ENCODE data around the gene APC2.

The APC2 gene

DNA sequence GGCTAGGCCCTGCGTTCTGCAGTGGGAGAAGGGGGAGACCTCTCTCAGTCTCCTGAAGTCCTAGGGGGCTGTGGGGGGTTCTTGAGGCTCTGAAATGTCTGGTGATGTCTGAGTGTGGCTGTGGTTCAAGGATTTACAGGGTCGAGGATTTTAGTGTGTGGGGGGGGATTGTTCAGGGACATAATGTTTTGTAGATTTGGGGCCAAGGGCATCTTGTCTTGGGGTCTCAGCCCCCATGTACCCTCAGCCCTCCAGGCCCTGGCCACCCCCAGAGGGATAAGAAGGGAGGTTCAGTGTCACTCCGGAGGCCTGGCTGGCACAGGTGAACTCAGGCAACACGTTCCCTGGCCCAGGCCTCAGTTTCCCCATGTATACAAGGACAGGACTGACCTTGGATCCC lies 2.4 kb upstream of the APC2 start:
- DNase-seq = no peak

DNA sequence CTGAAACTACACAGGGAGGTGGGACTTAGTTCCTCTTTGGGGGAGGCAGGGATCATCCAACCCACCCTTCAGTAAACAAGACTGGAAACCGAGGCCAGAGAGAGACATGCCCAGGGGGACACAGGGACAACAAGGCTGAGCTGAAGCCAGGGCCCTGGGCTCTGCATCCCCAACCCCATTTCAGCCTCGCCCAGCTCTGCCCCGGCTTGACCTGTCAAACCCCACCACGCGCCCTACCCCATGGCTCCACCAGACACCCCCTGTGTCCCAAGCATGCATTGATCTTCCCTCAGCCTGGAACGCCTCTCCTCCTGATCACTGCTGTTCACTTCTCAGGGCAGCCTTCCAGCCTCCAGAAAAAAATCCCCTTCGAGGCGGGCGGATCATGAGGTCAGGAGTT lies 2.0 kb upstream of the APC2 start:
- DNase-seq = no peak

DNA sequence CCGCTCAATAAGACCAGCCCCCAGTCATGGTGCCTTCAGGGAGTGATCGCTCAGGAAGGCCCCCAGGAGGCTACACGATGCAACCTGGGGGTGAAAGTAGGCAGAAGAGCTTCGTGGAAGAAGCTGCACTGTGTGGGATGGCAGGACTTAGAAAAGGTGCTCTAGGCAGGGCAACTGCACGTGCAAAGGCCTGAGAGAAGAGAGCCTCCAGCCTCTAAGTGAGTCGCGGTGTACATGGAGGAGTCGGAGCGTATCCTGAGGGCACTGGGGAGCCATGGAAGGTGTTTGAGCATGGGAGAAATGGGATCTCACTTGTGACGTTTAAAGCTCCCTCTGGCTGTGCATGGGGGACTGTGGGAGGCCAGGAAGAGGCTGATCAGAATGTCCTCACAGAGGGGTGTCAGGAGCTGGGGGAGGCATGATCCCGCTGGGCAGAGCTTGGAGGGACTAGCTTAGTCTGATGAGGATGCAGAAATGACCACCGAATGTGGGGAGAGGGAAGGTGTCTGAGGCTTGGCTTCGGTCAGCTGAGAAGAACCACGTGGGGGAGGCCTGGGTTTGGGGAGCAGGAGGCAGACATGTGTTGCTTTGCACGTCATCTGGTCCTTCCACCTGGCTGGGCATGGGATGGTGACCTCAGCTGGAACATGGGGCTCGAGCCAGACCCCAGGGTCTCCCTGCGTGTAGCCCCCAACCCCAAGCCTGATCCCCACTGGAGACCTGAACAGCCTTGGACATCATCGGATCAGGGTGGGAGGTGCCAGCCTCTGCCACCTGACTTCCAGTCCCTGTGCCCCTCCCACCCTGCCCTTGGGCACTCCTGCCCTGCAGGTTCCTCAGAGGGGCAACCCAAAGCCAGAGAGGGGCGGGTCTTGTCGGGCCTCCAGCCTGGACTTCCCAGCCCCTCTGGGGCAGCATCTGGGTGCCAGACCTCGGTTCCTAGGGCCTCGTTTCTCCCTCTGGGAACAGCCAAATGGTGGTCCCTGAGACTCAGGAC lies 1.1 kb downstream of the APC2 start:
- no peak for DNase-seq

DNA sequence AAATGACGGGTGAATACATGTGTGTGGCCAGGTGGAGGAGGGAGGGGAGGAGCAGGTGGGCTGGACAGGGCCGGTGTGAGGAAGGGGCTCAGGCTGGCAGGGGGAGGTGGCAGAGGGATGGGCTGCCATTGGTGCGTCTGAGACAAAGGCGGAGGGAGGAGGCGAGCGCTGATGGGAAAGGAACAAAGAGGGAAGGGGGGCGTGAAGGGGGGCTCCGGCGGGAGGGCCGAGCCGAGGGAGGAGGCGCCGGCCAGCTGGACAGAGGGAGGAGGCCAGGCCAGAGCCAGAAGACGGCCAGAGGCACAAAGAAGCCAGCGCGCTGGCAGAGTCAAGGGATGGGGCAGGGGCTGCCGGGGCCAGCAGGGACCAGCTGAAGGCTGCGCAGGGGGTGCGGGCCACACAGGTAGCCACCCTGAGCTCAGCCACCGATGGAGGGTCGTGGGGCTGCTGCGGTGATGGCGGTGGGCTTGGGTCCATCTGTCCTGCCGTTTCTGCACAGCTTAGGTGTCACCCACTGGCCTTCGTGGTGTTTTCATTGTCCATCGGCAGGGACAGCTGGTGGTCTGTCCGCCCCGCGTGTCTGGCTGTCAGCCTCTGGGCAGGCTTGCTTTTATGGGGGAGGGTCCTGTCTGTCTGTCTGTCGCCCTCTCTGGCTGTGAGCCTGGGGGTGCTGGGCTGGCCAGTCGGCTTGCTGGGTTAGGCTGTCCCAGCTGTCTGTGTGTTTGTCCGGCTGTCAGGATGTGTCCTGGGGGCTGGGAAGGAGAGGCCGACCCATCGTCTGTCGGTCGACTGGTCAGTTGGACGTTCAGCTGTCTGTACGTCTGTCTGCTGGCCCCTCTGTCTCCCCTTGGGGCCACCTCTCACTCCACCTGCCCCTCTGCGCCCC lies 2.2 kb downstream of the APC2 start:
- DNase-seq = no peak

DNA sequence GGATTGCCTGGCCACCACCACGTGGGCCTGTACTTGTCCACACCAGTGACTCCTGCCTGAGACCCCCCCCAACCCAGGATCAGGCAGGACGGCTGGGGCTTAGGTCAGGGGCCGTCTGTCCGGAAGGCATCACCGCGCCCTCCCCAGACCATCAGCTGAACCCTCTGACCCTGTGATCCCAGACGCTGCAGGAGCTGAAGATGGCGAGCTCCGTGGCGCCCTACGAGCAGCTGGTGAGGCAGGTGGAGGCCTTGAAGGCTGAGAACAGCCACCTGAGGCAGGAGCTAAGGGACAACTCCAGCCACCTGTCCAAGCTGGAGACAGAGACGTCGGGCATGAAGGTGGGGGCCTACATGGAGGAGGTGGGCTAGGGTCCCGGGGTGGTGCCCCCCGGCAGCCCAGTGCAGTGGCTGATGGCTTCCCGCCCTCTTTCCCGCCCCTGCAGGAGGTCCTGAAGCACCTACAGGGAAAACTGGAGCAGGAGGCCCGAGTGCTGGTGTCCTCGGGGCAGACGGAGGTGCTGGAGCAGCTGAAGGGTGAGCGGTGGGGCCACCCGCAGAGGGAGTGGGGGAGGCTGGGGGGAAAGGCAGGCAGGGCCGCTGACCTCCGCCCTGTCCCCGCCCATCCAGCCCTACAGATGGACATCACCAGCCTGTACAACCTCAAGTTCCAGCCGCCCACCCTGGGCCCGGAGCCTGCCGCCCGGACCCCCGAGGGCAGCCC lies 3.0 kb downstream of the APC2 start:
- no peak for DNase-seq

DNA sequence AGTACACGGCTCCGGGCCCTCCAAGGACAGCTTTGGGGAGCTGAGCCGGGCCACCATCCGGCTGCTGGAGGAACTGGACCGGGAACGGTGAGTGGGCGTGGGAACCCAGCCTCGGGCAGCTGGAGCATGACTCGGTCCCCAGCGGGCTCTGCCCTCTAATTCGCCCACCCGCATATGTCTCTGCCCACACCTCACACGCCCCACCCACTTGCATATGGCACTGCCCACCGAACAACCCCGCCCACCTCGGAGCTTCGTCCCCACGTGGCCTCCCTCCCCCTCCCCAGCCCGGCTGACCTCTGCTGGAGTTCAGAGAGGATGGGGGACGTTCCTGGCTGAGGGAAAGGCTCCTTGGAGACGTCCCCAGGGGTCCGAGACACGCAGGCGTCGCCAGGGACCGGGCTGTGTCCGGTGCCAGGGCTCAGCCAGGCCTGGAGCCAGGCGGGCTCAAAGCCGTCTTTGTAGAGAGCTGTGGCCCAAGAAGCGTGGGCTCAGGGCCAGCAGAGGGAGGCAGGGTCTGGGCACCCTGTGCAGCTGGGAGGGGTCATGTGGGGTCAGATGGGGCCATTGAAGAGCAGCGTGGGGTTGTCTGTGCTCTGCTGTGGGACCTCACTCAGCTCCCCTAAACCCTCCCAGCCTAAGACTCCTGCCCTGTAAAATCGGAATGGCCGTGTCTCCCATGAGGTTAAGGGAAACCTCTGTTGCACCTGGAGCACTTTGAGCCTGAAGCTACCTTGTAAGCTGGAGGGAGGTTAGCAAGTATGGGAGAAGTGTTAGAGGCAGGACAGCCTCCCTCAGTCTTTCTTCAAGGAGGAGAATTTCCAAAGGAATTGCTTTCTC lies 3.8 kb downstream of the APC2 start:
- DNase-seq = no peak

DNA sequence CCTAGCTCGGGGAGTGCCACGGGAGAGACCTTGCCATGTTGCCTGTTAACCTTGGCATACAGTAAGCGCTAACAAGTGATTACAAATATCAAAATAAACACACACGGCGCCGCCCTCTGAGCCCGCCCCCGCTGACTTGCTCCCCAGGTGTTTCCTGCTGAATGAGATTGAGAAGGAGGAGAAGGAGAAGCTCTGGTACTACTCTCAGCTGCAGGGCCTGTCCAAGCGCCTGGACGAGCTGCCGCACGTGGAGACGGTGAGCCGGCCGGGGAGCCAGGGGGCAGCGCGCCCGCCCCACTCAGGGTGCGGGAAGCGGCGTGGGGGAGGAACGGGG lies 5.0 kb downstream of the APC2 start:
- DNase-seq = no peak

DNA sequence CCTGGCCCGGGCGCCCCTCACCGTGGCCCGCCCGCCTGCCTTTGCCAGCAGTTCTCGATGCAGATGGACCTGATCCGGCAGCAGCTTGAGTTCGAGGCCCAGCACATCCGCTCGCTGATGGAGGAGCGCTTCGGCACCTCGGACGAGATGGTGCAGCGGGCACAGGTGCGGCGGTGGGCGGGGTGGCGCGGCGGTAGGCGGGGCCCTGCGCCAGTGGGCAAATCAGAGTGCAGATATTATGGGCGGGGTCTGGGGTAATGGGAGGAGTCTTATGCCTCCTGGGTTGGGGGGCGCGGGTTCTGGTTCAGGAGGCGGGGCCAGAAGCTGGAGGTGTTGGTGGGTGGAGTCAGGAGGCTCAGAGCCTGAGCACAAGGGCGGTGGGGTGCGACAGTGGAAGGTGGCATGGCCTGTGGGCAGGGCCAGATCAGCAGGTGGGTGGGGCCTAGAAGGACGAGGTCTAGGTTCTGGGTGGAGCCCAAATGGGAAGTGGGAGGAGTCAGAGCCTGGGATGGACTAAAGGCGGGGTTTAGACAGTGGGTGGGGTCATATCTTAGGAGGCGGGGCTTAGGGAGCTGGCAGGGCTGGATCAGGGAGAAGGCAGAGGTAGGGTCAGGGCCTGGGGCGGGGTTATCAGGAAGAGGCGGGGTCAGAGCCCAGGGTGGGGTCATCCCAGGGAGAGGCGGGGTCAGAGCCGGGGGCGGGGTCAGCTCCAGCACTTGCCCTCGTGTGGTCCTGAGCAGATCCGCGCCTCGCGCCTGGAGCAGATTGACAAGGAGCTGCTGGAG lies 5.6 kb downstream of the APC2 start:
- no peak for DNase-seq

DNA sequence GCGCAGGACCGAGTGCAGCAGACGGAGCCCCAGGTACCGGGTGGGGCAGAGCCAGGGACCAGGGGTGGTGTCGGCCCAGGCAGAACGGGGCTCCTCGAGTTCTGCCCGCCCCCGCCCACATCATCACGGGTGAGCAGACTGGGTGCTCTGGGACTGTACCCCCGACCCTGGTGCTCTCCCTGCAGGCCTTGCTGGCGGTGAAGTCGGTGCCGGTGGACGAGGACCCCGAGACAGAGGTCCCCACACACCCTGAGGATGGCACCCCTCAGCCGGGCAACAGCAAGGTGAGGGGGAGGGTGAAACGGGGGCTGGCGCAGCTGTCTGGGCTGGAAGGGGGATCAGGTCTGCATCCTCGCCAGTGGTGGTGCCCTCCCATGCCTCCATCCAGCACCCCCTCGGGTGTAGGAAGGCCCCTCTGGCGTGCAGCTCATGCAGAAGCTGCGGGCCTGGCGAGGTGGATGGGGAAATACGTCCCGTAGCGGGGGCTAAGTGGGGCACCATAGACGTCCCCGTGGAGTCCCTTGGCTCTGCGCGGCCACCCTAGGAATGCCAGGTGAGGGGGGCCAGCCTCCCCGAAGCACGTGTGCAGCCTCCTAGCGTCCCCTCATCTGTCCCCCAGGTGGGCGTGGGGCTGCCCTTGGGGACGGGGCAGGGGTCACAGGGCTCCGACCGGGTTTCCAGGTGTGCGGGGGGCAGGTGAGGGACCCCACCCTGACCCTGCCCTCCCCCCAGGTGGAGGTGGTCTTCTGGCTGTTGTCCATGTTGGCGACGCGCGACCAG lies 6.4 kb downstream of the APC2 start:
- no peak for DNase-seq

DNA sequence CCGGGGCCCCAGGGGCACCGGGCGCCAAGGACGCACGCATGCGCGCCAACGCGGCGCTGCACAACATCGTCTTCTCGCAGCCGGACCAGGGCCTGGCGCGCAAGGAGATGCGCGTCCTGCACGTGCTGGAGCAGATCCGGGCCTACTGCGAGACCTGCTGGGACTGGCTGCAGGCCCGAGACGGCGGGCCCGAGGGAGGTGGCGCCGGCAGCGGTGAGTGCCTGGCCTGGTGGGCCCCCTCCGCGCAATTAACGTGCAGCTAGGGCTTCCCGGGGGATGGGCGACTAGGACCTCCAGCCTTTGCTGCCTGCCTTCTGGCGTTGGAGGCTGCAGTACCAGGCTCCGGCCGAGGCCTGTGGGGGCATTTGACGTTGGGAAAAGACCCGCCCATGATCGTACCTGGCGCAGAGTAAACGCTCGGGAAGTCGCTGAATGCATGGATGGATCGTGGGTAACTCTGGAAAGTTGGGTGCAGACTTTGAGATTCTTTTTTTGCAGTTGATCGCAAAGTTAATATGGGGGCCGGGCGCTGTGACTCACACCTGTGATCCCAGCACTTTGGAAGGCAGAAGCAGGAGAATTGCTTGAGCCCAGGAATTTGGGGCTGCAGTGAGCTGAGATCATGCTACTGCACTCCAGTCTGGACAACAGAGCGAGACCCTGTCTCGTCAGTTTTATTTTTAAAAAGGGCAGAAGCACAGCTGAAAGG lies 7.3 kb downstream of the APC2 start:
- no peak for DNase-seq

DNA sequence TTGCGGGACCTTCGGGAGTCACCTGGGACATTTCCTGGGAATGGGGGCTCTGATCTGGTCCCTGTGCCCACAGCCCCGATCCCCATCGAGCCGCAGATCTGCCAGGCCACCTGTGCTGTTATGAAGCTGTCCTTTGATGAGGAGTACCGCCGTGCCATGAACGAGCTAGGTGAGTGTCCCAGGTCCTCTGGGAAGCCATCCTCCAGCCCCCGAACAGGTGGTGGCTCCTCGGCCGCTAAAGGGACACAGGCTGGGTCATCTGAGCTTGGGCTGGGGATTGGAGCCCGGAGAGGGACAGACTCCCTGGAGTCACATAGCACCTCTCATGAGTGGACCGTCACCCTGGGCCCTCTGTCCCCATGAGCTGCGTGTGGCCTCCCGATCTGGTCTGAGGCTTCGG lies 8.0 kb downstream of the APC2 start:
- DNase-seq = no peak

DNA sequence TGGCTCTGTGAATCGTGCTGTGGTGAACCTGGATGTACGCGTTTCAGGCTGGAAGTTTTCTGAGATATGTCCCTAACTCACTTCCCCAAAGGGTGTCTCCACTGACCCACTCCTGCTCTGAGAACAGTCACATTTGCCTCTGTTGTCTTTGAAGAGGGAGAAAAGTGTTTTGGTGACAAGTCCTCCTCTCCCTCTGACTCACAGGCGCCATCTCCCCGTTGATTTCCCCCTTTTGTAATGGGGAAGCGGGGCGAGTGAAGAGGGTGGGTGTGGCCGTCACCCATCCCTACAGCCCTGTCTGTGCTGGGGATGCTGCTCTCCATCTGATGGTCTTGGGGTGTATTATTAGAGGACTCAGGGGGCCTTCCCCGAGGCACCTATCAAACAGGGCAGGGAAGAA lies 9.6 kb downstream of the APC2 start:
- no peak for DNase-seq

DNA sequence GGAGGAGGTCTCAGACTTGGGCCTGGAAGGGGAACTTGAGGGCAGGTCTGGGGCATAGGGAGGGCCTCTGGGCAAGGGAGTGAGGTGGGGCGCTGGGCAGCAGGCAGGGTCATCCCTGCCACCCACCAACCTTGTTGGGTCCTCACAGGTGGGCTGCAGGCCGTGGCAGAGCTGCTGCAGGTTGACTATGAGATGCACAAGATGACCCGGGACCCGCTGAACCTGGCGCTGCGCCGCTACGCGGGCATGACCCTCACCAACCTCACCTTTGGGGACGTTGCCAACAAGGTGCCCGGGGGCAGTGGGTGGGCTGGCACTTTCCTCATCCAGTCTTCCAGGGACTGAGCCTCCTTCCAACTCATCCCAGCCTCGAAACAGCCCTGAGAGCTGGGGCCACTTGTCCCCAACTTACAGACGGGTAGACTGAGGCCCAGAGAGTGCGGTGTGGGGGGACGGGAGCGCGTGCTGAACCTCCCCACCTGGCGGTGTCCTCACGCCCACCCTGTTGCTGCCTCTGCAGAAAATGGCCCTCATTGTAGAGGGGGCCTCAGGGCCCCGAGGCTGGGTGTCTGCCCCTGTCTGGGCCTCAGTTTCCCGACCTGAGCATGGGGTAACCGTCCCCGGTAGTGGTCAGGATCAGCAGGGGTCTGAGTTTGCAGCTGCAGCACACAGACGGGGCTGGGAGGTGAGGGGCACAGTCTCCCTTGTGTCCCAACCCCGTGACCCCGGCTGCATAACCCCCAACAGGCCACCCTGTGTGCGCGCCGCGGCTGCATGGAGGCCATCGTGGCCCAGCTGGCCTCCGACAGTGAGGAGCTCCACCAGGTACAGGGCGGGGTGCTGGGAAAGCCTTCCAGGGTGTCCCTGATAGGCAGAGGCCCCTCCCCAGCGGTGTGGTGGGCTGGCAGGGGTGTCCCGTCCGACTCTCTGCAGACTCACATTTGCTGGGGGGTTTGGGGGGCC lies 10.4 kb downstream of the APC2 start:
- DNase-seq = no peak

DNA sequence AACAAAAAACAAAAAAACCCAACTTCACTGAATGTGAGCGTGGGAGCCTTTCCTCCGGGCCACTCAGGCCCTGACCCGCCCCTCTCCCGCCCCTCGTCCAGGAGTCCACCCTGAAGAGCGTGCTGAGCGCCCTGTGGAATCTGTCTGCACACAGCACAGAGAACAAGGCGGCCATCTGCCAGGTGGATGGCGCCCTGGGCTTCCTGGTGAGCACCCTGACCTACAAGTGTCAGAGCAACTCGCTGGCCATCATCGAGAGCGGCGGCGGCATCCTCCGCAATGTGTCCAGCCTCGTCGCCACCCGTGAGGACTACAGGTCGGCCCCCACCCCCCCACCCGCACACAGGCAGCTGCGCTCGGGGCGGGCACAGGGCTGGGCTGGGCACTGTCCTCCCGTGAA lies 11.9 kb downstream of the APC2 start:
- DNase-seq = no peak

DNA sequence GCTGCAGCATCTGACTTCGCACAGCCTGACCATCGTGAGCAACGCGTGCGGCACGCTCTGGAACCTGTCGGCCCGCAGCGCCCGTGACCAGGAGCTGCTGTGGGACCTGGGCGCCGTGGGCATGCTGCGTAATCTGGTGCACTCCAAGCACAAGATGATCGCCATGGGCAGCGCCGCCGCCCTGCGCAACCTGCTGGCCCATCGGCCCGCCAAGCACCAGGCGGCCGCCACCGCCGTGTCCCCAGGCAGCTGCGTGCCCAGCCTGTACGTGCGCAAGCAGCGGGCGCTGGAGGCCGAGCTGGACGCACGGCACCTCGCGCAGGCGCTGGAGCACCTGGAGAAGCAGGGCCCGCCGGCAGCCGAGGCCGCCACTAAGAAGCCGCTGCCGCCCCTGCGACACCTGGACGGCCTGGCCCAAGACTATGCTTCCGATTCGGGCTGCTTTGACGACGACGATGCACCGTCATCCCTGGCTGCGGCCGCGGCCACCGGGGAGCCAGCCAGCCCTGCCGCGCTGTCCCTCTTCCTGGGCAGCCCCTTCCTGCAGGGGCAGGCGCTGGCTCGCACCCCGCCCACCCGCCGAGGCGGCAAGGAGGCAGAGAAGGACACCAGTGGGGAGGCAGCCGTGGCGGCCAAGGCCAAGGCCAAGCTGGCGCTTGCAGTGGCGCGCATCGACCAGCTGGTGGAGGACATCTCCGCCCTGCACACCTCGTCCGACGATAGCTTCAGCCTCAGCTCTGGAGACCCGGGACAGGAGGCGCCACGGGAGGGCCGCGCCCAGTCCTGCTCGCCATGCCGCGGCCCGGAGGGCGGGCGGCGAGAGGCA lies 15.5 kb downstream of the APC2 start:
- no peak for DNase-seq

DNA sequence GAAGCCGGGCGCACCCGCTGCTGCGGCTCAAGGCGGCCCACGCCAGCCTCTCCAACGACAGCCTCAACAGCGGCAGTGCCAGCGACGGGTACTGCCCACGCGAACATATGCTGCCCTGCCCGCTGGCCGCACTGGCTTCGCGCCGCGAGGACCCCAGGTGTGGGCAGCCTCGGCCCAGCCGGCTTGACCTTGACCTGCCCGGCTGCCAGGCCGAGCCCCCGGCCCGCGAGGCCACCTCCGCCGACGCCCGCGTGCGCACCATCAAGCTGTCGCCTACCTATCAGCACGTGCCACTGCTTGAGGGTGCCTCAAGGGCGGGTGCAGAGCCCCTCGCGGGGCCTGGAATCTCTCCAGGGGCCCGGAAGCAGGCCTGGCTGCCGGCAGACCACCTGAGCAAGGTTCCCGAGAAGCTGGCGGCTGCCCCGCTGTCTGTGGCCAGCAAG lies 16.1 kb downstream of the APC2 start:
- DNase-seq = no peak

DNA sequence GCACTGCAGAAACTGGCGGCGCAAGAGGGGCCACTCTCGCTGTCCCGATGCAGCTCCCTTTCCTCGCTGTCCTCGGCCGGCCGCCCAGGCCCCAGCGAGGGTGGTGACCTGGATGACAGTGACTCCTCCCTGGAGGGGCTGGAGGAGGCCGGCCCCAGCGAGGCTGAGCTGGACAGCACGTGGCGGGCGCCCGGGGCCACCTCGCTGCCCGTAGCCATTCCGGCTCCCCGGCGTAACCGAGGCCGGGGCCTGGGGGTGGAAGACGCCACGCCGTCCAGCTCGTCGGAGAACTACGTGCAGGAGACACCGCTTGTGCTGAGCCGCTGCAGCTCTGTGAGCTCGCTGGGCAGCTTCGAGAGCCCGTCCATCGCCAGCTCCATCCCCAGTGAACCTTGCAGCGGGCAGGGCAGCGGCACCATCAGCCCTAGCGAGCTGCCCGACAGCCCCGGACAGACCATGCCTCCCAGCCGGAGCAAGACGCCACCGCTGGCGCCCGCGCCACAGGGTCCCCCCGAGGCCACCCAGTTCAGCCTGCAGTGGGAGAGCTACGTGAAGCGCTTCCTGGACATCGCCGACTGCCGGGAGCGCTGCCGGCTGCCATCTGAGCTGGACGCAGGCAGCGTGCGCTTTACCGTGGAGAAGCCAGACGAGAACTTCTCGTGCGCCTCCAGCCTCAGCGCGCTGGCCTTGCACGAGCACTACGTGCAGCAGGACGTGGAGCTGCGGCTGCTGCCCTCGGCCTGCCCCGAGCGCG lies 16.7 kb downstream of the APC2 start:
- DNase-seq = no peak
